Measurements from ENCODE around the gene SCFD2. TPM values are rescaled to one million over a fixed set of nuclear protein-coding genes. Genes with fewer than 3 reads are reported as not detected.

The SCFD2 gene
- total and polyA plus RNA-seq, 8 donors: 11.4 to 26.6 (median 13.7) TPM

GRCh38 chr4:52876069-52876468 lies 489.8 kb downstream of the SCFD2 start:
- H3K4me3 ChIP-seq: no peak overlapping the region
- TF ChIP-seq, protein P1, sequence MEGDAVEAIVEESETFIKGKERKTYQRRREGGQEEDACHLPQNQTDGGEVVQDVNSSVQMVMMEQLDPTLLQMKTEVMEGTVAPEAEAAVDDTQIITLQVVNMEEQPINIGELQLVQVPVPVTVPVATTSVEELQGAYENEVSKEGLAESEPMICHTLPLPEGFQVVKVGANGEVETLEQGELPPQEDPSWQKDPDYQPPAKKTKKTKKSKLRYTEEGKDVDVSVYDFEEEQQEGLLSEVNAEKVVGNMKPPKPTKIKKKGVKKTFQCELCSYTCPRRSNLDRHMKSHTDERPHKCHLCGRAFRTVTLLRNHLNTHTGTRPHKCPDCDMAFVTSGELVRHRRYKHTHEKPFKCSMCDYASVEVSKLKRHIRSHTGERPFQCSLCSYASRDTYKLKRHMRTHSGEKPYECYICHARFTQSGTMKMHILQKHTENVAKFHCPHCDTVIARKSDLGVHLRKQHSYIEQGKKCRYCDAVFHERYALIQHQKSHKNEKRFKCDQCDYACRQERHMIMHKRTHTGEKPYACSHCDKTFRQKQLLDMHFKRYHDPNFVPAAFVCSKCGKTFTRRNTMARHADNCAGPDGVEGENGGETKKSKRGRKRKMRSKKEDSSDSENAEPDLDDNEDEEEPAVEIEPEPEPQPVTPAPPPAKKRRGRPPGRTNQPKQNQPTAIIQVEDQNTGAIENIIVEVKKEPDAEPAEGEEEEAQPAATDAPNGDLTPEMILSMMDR (IDR thresholded peaks at IDR 0.05): no peak
- no peak for ATAC-seq
- H3K36me3 ChIP-seq: no peaks in the 10 kb centered on the region
- no peaks in the 10 kb centered on the region for H3K9me3 ChIP-seq
- no peaks in the 10 kb centered on the region for H3K4me1 ChIP-seq
- no peak for DNase-seq
- intact Hi-C loops (cut with DNase I): no loop called here
- no peaks in the 10 kb centered on the region for H3K27me3 ChIP-seq
- no peak overlapping the region for H3K27ac ChIP-seq

GRCh38 chr4:52874948-52875347 lies 490.9 kb downstream of the SCFD2 start:
- H3K36me3 ChIP-seq: no peaks in the 10 kb centered on the region
- DNase-seq (no peak), ATAC-seq (no peak)
- TF ChIP-seq, protein P1 (IDR thresholded peaks at IDR 0.05): no peak
- peaks cover 0 to under 1% of the 10 kb centered on the region in 2 donors for H3K4me1 ChIP-seq
- H3K9me3 ChIP-seq: no peaks in the 10 kb centered on the region
- H3K4me3 ChIP-seq: no peak overlapping the region
- no peak overlapping the region for H3K27ac ChIP-seq
- intact Hi-C loops (cut with DNase I): no loop called here
- H3K27me3 ChIP-seq: no peaks in the 10 kb centered on the region

GRCh38 chr4:52873861-52874343 lies 492.0 kb downstream of the SCFD2 start:
- H3K36me3 ChIP-seq: no peaks in the 10 kb centered on the region
- TF ChIP-seq, protein P1 (IDR thresholded peaks at IDR 0.05): no peak
- H3K4me3 ChIP-seq: no peak overlapping the region
- no peak for DNase-seq
- no peak overlapping the region for H3K27ac ChIP-seq
- H3K27me3 ChIP-seq: no peaks in the 10 kb centered on the region
- ATAC-seq: peak; percentile 74
- H3K4me1 ChIP-seq: peaks cover 5 to 8% of the 10 kb centered on the region in 2 donors
- no peaks in the 10 kb centered on the region for H3K9me3 ChIP-seq
- intact Hi-C loops (cut with DNase I): no loop called here

DNA sequence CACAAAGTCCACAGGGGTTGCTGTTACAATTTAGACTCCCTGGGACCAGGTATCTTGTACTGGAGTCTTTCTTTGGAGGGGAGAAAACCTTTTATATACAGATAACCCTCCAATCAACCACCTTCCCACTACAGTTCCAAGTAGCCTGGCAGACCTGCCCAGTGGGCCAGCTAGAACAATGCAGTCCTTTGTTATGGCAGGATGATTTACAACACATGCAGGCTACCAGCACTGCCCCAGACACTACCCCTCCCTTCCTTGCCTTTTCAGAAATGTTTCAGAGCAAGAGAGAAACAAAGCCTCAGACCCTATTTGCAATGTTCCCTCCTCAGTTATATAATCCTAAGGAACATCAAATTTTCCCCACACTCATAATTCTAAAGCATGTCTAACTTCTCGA lies 492.7 kb downstream of the SCFD2 start:
- TF ChIP-seq, protein P1 (IDR thresholded peaks at IDR 0.05): no peak
- Histone ChIP-seq H3K4me1 (peaks cover 5 to 8% of the 10 kb centered on the region in 2 donors), H3K27ac (no peak overlapping the region), H3K36me3 (no peaks in the 10 kb centered on the region), H3K4me3 (no peak overlapping the region), H3K9me3 (no peaks in the 10 kb centered on the region), H3K27me3 (no peaks in the 10 kb centered on the region)
- intact Hi-C loops (cut with DNase I): no loop called here
- DNase-seq (no peak), ATAC-seq (no peak)

GRCh38 chr4:52870225-52870624 lies 495.6 kb downstream of the SCFD2 start:
- intact Hi-C loops (cut with DNase I): no loop called here
- H3K4me3 ChIP-seq: no peak overlapping the region
- DNase-seq (peak in 1 of 4 donors; percentile 53), ATAC-seq (peak; percentile 73)
- H3K36me3 ChIP-seq: no peaks in the 10 kb centered on the region
- no peak overlapping the region for H3K27ac ChIP-seq
- TF ChIP-seq, protein P1 (IDR thresholded peaks at IDR 0.05): no peak
- H3K9me3 ChIP-seq: no peaks in the 10 kb centered on the region
- no peaks in the 10 kb centered on the region for H3K27me3 ChIP-seq
- peaks cover 5 to 14% of the 10 kb centered on the region in 2 donors for H3K4me1 ChIP-seq

Data from left lung (tissue), 10 donors.